PC-9 (cell line): ENCODE results near the gene ST8SIA2. TPM values are rescaled to one million over a fixed set of nuclear protein-coding genes. Genes with fewer than 3 reads are reported as not detected.

Source experiments
- BruUV-seq: library from RNA; stranded (reverse); fragments of 400-500 nt; replicated peaks from 2 replicates; lab custom pipeline; 2021; lab: Mats Ljungman, UMichigan
- CTCF ChIA-PET: fragments of 300-600 bp; sonication (Branson Sonifier 250); formaldehyde crosslinking; loops from one replicate; lab custom pipeline; 2022; ENCODE audit warnings: antibody characterized with exemption; lab: Charles Lee
- POLR2A ChIA-PET: fragments of 300-600 bp; sonication (Branson Sonifier 250); formaldehyde crosslinking; loops from one replicate; lab custom pipeline; 2022; ENCODE audit warnings: antibody characterized with exemption; ENCODE audit not compliant: unreplicated experiment; lab: Charles Lee
- DNase-seq, 2 experiments: peaks; one replicate each; pipeline versions ENCODE4 v3.0.0 to v3.0.0-alpha.2; 2015 to 2022; ENCODE audit warnings: mixed read lengths in 1 of 2
- H2AFZ ChIP-seq: fragments of 200-600 bp; sonication (generic); 2 replicates; pipeline ENCODE4 v1.8.1; 2017; ENCODE audit warnings: antibody characterized with exemption
- H3F3A ChIP-seq: fragments of 200-600 bp; sonication (generic); 2 replicates; pipeline ENCODE4 v1.8.1; 2017; ENCODE audit warnings: antibody characterized with exemption, mild to moderate bottlenecking, low read depth; ENCODE audit not compliant: insufficient read depth
- H3K27ac ChIP-seq: fragments of 200-600 bp; sonication (generic); 2 replicates; pipeline ENCODE4 v1.6.1; 2016; ENCODE audit warnings: mixed run types
- H3K27me3 ChIP-seq: fragments of 200-600 bp; sonication (generic); 2 replicates; pipeline ENCODE4 v1.6.1; 2016; ENCODE audit warnings: low read depth, mixed run types; ENCODE audit not compliant: insufficient read depth
- H3K36me3 ChIP-seq: fragments of 200-600 bp; sonication (generic); 2 replicates; pipeline ENCODE4 v1.6.1; 2016; ENCODE audit warnings: low read depth, mixed run types
- H3K4me1 ChIP-seq: fragments of 200-600 bp; sonication (generic); replicated peaks from 2 replicates; pipeline ENCODE4 v1.6.1; 2016; ENCODE audit warnings: mixed run types; ENCODE audit not compliant: insufficient read depth
- H3K4me2 ChIP-seq: fragments of 200-600 bp; sonication (generic); 2 replicates; pipeline ENCODE4 v1.6.1; 2017; ENCODE audit warnings: mixed run types
- H3K4me3 ChIP-seq: fragments of 200-600 bp; sonication (generic); 2 replicates; pipeline ENCODE4 v1.6.1; 2016; ENCODE audit warnings: mixed run types
- H3K79me2 ChIP-seq: fragments of 200-600 bp; sonication (generic); 2 replicates; pipeline ENCODE4 v1.6.1; 2017; ENCODE audit warnings: low read depth, mixed run types
- H3K9me2 ChIP-seq: fragments of 200-600 bp; sonication (generic); 2 replicates; pipeline ENCODE4 v1.8.1; 2017; ENCODE audit warnings: mild to moderate bottlenecking; ENCODE audit not compliant: insufficient read depth
- H3K9me3 ChIP-seq: fragments of 200-600 bp; sonication (generic); 2 replicates; pipeline ENCODE4 v1.8.1; 2016; ENCODE audit warnings: low read depth; ENCODE audit not compliant: insufficient read depth
- H4K20me1 ChIP-seq: fragments of 200-600 bp; sonication (generic); 2 replicates; pipeline ENCODE4 v1.8.1; 2017; ENCODE audit not compliant: insufficient read depth
- CTCF ChIP-seq: fragments of 200-600 bp; sonication (generic); conservative IDR thresholded peaks from 2 replicates; pipeline ENCODE4 v1.6.1; 2017; ENCODE audit warnings: mixed run types, antibody characterized with exemption, mild to moderate bottlenecking, moderate library complexity
- EZH2 ChIP-seq: fragments of 200-600 bp; sonication (generic); IDR thresholded peaks from 2 replicates; pipeline ENCODE4 v1.8.0; 2017; ENCODE audit warnings: antibody characterized with exemption, low read depth
- intact Hi-C: fragments of 100-400 bp; cut with micrococcal nuclease; formaldehyde crosslinking; loops from one replicate; pipeline ENCODE4 v1.10.0; 2022; ENCODE audit not compliant: unreplicated experiment
- total RNA-seq: library from RNA; stranded (reverse); gene quantifications from 2 replicates; pipeline ENCODE4 v1.2.3, GENCODE V29; 2021

ST8SIA2 gene
- total RNA-seq, 1 experiment from 2014 or later, result not detected

GRCh38 chr15:92430069-92430440, 36.4 kb downstream of the ST8SIA2 start:
- no TSS peak for BruUV-seq
- Histone ChIP-seq H3K36me3 (no peaks in the 10 kb centered on the region), H3K79me2 (no peaks in the 10 kb centered on the region), H4K20me1 (no peaks in the 10 kb centered on the region; the same call in 1 of the 2 replicates), H3K27me3 (peaks cover 20% of the 10 kb centered on the region), H3F3A (no peaks in the 10 kb centered on the region), H3K4me1 (no peaks in the 10 kb centered on the region), H2AFZ (no peak overlapping the region), H3K9me2 (no peaks in the 10 kb centered on the region), H3K4me2 (no peak overlapping the region), H3K9me3 (no peaks in the 10 kb centered on the region; the same call in 1 of the 2 replicates), H3K27ac (no peak overlapping the region), H3K4me3 (no peak overlapping the region)
- DNase-seq, result no peak
- TF ChIP-seq CTCF (no peak), EZH2 (no peak)
- intact Hi-C loops, result no loop called here
- ChIA-PET CTCF (no interaction called here), POLR2A (no interaction called here)

DNA sequence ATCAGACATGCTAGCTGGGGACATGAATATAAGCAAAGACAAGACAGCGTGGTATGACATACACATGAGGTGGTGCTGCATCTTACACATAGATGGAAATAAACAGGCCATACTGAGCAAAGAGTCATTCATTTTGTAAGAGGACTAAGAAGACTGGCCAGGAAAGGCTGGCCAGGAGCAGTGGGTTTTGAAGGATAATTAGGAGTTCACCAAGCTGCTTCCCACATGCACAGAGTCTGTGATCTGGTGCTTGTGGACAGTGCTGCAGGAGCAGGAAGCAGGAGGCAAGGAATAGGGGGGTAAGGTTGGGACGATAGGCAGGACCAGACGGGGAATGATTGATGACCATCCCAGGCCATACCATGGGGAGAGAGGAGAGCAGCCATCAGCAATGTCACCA, 41.5 kb downstream of the ST8SIA2 start:
- no peak for DNase-seq
- TF ChIP-seq EZH2 (no peak), CTCF (no peak)
- H3K4me1 ChIP-seq, result no peaks in the 10 kb centered on the region
- no peaks in the 10 kb centered on the region for H3K79me2 ChIP-seq
- H4K20me1 ChIP-seq, result no peaks in the 10 kb centered on the region; the same call in 1 of the 2 replicates
- no peak overlapping the region for H3K4me2 ChIP-seq
- H3K9me3 ChIP-seq, result no peaks in the 10 kb centered on the region
- ChIA-PET CTCF (no interaction called here), POLR2A (no interaction called here)
- no peaks in the 10 kb centered on the region for H3K36me3 ChIP-seq
- no peaks in the 10 kb centered on the region for H3K9me2 ChIP-seq
- H3K27ac ChIP-seq, result no peak overlapping the region
- no peaks in the 10 kb centered on the region for H3F3A ChIP-seq
- no TSS peak for BruUV-seq
- intact Hi-C loops, result no loop called here
- peaks cover 24% of the 10 kb centered on the region for H3K27me3 ChIP-seq
- H3K4me3 ChIP-seq, result no peak overlapping the region
- no peak overlapping the region for H2AFZ ChIP-seq

- no peak for DNase-seq
- intact Hi-C loops, result no loop called here
- H3F3A ChIP-seq, result no peaks in the 10 kb centered on the region
- no peaks in the 10 kb centered on the region for H3K9me2 ChIP-seq
- H2AFZ ChIP-seq, result no peak overlapping the region
- no peak overlapping the region for H3K27ac ChIP-seq
- BruUV-seq, result no TSS peak
- ChIA-PET CTCF (interaction anchor here (0.6 kb wide), 1 partner anchor 17 kb away, joined by 3 read pairs; no protein-coding TSS in a partner anchor), POLR2A (no interaction called here)
- H3K79me2 ChIP-seq, result no peaks in the 10 kb centered on the region
- no peaks in the 10 kb centered on the region; the same call in 1 of the 2 replicates for H4K20me1 ChIP-seq
- TF ChIP-seq CTCF (no peak), EZH2 (no peak)
- H3K4me2 ChIP-seq, result no peak overlapping the region
- H3K4me1 ChIP-seq, result no peaks in the 10 kb centered on the region
- no peaks in the 10 kb centered on the region for H3K9me3 ChIP-seq
- peaks cover 20% of the 10 kb centered on the region for H3K27me3 ChIP-seq
- no peaks in the 10 kb centered on the region for H3K36me3 ChIP-seq
- H3K4me3 ChIP-seq, result no peak overlapping the region
Measured at GRCh38 chr15:92438471-92438870, 44.8 kb downstream of the ST8SIA2 start.
